Breast epithelium (tissue), 4 donors: ENCODE data around the gene FBXL15. TPM values are rescaled to one million over a fixed set of nuclear protein-coding genes. Genes with fewer than 3 reads are reported as not detected.
A peak's percentile ranks its signal among the peaks of the same experiment; 100 is the strongest.

Source experiments
- DNase-seq, 2 donors: peaks; one replicate each; pipeline ENCODE4 v3.0.0-alpha.2; 2019; ENCODE audit warnings: low spot score in 2 of 2
- H3K27ac ChIP-seq, 2 donors: fragments of 200-600 bp; sonication (generic) in 1 of 2; one replicate each; pipeline ENCODE4 v1.5.1; 2016 to 2019; ENCODE audit warnings: mild to moderate bottlenecking in 1 of 2
- H3K27me3 ChIP-seq, 2 donors: fragments of 200-600 bp; sonication (generic) in 1 of 2; one replicate each; pipeline versions ENCODE4 v1.5.1 to v1.6.0; 2017 to 2019; ENCODE audit warnings: control low read depth in 1 of 2, mild to moderate bottlenecking in 1 of 2
- H3K36me3 ChIP-seq: fragments of 200-600 bp; one replicate; pipeline ENCODE4 v1.5.1; 2019
- H3K4me1 ChIP-seq, 2 donors: fragments of 200-600 bp; sonication (generic); one replicate each; pipeline ENCODE4 v1.5.1; 2016 to 2019; ENCODE audit warnings: control low read depth in 1 of 2
- H3K4me3 ChIP-seq, 3 donors: fragments of 200-600 bp; sonication (generic); 1 replicate in 2 of 3; 2 replicates in 1 of 3; pipeline ENCODE4 v1.5.1; 2016 to 2019; ENCODE audit warnings: mild to moderate bottlenecking in 3 of 3, moderate library complexity in 2 of 3
- H3K9me3 ChIP-seq, 2 donors: fragments of 200-600 bp; sonication (generic) in 1 of 2; one replicate each; pipeline ENCODE4 v1.5.1; 2016 to 2019; ENCODE audit warnings: control low read depth in 1 of 2
- CTCF ChIP-seq, 3 donors: fragments of 450-650 bp; IDR thresholded peaks; one replicate each; pipeline ENCODE4 v1.5.1; 2016 to 2017; ENCODE audit warnings: antibody characterized with exemption in 3 of 3, mild to moderate bottlenecking in 3 of 3, moderate library complexity in 3 of 3
- POLR2A ChIP-seq: fragments of 450-650 bp; IDR thresholded peaks from one replicate; pipeline ENCODE4 v1.6.1; 2016; ENCODE audit warnings: antibody characterized with exemption, mild to moderate bottlenecking, moderate library complexity
- POLR2AphosphoS5 ChIP-seq, 3 donors: sonication (generic); formaldehyde crosslinking; IDR thresholded peaks; one replicate each; pipeline ENCODE4 v1.6.1; 2017; ENCODE audit warnings: antibody characterized with exemption in 3 of 3
- intact Hi-C: fragments of 100-400 bp; cut with DNase I; formaldehyde crosslinking; loops from one replicate; pipeline ENCODE4 v1.15.1; 2023; ENCODE audit warnings: low total_unique reads
- total RNA-seq, 3 donors: library from RNA; depleted of rRNA; stranded (reverse); fragments of >200 nt; gene quantifications; one replicate each; pipeline ENCODE4 v1.1.0, GENCODE V29; 2016

The FBXL15 gene
- total RNA-seq, 3 donors from 2014 or later: 16.8 to 24.8 (median 21.0) TPM

GRCh38 chr10:102389894-102390293, 30.7 kb upstream of the FBXL15 start:
- no peak for TF ChIP-seq POLR2AphosphoS5 (IDR thresholded peaks at IDR 0.05)
- TF ChIP-seq CTCF (IDR thresholded peaks at IDR 0.05): no peak
- intact Hi-C loops: no loop called here
- Histone ChIP-seq H3K27me3 (no peaks in the 10 kb centered on the region), H3K4me3 (no peak overlapping the region), H3K9me3 (no peaks in the 10 kb centered on the region), H3K4me1 (no peaks in the 10 kb centered on the region), H3K36me3 (no peaks in the 10 kb centered on the region), H3K27ac (no peak overlapping the region)
- no peak for DNase-seq

GRCh38 chr10:102392306-102392705, 28.3 kb upstream of the FBXL15 start:
- no peak overlapping the region for H3K27ac ChIP-seq
- no peak overlapping the region for H3K4me3 ChIP-seq
- no peak for TF ChIP-seq CTCF (IDR thresholded peaks at IDR 0.05)
- no peak for TF ChIP-seq POLR2A
- TF ChIP-seq POLR2AphosphoS5 (IDR thresholded peaks at IDR 0.05): no peak
- no peak for DNase-seq
- H3K9me3 ChIP-seq: no peaks in the 10 kb centered on the region
- H3K4me1 ChIP-seq: peaks cover 0 to 11% of the 10 kb centered on the region in 2 donors
- no peaks in the 10 kb centered on the region for H3K27me3 ChIP-seq
- no peaks in the 10 kb centered on the region for H3K36me3 ChIP-seq
- intact Hi-C loops: loop anchor here (2.0 kb wide), 1 partner anchor 90 kb away; no protein-coding TSS in a partner anchor

- H3K9me3 ChIP-seq: no peaks in the 10 kb centered on the region
- H3K4me1 ChIP-seq: peaks cover 0 to 11% of the 10 kb centered on the region in 2 donors
- no peak for TF ChIP-seq POLR2A
- TF ChIP-seq CTCF (IDR thresholded peaks at IDR 0.05): no peak
- no peak for TF ChIP-seq POLR2AphosphoS5 (IDR thresholded peaks at IDR 0.05)
- H3K4me3 ChIP-seq: peak overlapping the region; percentile 63 to 82 (median 73)
- H3K27ac ChIP-seq: peak overlapping the region; percentile 96 to 97
- intact Hi-C loops: loop anchor here (2.0 kb wide), 1 partner anchor 89 kb away; no protein-coding TSS in a partner anchor
- peak in 1 of 2 donors; percentile 80 for DNase-seq
- H3K27me3 ChIP-seq: no peaks in the 10 kb centered on the region
- H3K36me3 ChIP-seq: no peaks in the 10 kb centered on the region
Observed at GRCh38 chr10:102393411-102394078, 27.1 kb upstream of the FBXL15 start.

- DNase-seq: peak; percentile 86 to 90
- no peaks in the 10 kb centered on the region for H3K9me3 ChIP-seq
- H3K27me3 ChIP-seq: no peaks in the 10 kb centered on the region
- intact Hi-C loops: no loop called here
- H3K4me1 ChIP-seq: peaks cover 0 to 11% of the 10 kb centered on the region in 2 donors
- TF ChIP-seq POLR2AphosphoS5 (IDR thresholded peaks at IDR 0.05) (peak; percentile 75 to 91 (median 86)), CTCF (IDR thresholded peaks at IDR 0.05) (peak; percentile 84 to 98 (median 97)), POLR2A (peak; percentile 52)
- no peaks in the 10 kb centered on the region for H3K36me3 ChIP-seq
- H3K27ac ChIP-seq: peak overlapping the region; percentile 96 to 97
- peak overlapping the region; percentile 63 to 82 (median 73) for H3K4me3 ChIP-seq
Observed at GRCh38 chr10:102394079-102394800, 26.4 kb upstream of the FBXL15 start.
